Activated T-helper 2 cell treated with anti-CD3 and anti-CD28 coated beads, Interferon-gamma antibody, Interleukin-2, Interleukin-4, amounts not matched to agents 10 μg/mL and 5 μg/mL and 100 μg/mL, durations not matched to agents 14 hours and 24 hours and 36 hours (primary cell): ENCODE data around the gene MRTFB. TPM values are rescaled to one million over a fixed set of nuclear protein-coding genes. Genes with fewer than 3 reads are reported as not detected.

Experiments used
- DNase-seq: peaks from one replicate; pipeline ENCODE4 v3.0.0; 2021; ENCODE audit warnings: low spot score
- H3K27ac Mint-ChIP-seq: one replicate; pipeline ENCODE4 v1.8.0; 2021; ENCODE audit warnings: mixed read lengths
- H3K27me3 Mint-ChIP-seq: one replicate; pipeline ENCODE4 v1.8.0; 2021; ENCODE audit warnings: low read depth, mixed read lengths
- H3K36me3 Mint-ChIP-seq: one replicate; pipeline ENCODE4 v1.8.0; 2021; ENCODE audit warnings: low read depth, mixed read lengths
- H3K4me1 Mint-ChIP-seq: one replicate; pipeline ENCODE4 v1.8.0; 2021; ENCODE audit warnings: low read depth, mixed read lengths
- H3K4me3 Mint-ChIP-seq: one replicate; pipeline ENCODE4 v1.8.0; 2021; ENCODE audit warnings: low read depth, mild to moderate bottlenecking, moderate library complexity, mixed read lengths
- H3K9me3 Mint-ChIP-seq: one replicate; pipeline ENCODE4 v1.8.0; 2021; ENCODE audit warnings: mixed read lengths
- intact Hi-C: fragments of 100-400 bp; cut with micrococcal nuclease; formaldehyde crosslinking; loops from one replicate; pipeline ENCODE4 v1.15.1; 2023
- total RNA-seq: library from RNA; stranded (reverse); gene quantifications from 2 replicates; pipeline ENCODE4 v1.2.3, GENCODE V29; 2022

MRTFB gene
- total RNA-seq, 1 donor from 2014 or later, result 13.7 TPM

DNA sequence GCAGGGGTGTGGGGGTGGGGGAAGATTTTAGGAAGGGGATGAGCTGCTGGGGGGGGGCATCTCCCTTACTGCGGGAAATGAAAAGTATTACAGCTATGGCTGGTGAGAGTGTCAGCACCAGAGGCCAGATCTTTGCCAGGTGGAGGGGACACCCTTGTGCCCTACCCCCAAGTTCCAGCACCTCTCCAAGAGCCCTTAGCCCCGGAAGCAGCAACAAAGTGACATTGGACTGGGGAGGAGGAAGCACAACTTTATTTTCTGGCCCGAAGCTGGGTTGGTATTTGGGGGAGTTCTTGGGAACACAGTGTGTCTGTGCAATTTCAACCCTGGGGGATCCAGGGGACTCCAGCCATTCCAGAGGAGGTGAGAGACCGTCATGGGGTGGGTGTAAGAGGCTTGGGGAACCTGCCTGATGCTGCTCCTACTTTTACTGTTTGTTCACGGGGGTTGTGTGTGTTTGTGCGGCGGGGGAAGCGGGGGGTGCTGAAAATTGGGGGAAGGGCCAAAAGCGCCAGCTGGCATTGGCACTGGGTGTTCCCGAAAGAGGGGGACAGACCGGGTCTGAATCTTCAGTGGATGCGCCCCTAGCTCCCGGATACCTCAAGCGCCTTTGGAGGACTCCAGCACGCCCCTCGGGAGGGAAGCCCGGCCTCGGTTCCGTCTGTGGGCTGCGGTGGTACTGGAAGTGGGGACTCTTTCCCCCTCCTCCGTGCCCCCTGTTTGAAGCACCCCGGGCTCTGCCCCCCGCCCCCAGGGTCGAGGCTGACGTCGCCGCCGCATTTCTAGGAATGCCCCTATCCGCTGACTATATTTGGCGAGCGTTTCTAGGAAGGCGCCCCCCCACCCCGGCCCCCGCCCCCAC, 230.3 kb downstream of the MRTFB start:
- no peak for DNase-seq
- Mint-ChIP-seq H3K4me3 (peak overlapping the region; percentile 79), H3K27ac (no peak overlapping the region), H3K9me3 (no peaks in the 10 kb centered on the region), H3K36me3 (no peaks in the 10 kb centered on the region), H3K4me1 (peaks cover 8% of the 10 kb centered on the region), H3K27me3 (peaks cover 43% of the 10 kb centered on the region)
- intact Hi-C loops, result loop anchor here (1.0 to 2.0 kb wide), 3 partner anchors 17 to 228 kb away; no protein-coding TSS in a partner anchor

DNA sequence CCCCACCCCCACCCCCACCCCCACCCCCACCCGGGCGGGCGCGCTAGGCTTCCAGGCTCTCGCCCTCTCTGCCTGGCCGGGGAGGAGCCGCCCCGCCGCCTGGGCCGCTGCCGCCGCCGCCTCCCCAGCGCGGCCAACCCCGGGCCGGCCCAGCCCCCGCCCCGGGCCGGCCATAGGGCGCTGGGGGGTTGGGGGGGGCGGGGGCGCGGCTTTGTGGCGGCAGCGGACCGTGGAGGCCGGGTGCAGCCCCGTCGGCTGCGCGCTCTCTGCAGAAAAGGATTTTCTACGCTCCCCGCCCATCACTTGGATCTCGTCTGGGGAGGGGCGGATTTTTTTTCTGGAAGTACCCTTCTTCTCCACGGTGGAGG, 230.9 kb downstream of the MRTFB start:
- no peaks in the 10 kb centered on the region for H3K36me3 Mint-ChIP-seq

GRCh38 chr16:14302399-14303181, 231.5 kb downstream of the MRTFB start:
- H3K4me1 Mint-ChIP-seq, result peaks cover 8% of the 10 kb centered on the region
- H3K4me3 Mint-ChIP-seq, result peak overlapping the region; percentile 74
- peaks cover 43% of the 10 kb centered on the region for H3K27me3 Mint-ChIP-seq
- H3K27ac Mint-ChIP-seq, result no peak overlapping the region
- DNase-seq, result no peak
- H3K36me3 Mint-ChIP-seq, result no peaks in the 10 kb centered on the region
- H3K9me3 Mint-ChIP-seq, result no peaks in the 10 kb centered on the region
- intact Hi-C loops, result loop anchor here (1.0 kb wide), 1 partner anchor 52 kb away; no protein-coding TSS in a partner anchor

More for the DNA sequence above, 230.9 kb downstream of the MRTFB start:
- Mint-ChIP-seq H3K27me3 (peaks cover 43% of the 10 kb centered on the region), H3K4me1 (peaks cover 8% of the 10 kb centered on the region), H3K4me3 (peak overlapping the region; percentile 74), H3K27ac (no peak overlapping the region), H3K9me3 (no peaks in the 10 kb centered on the region)
- DNase-seq, result no peak
- intact Hi-C loops, result loop anchor here (1.0 kb wide), 1 partner anchor 52 kb away; no protein-coding TSS in a partner anchor

- DNase-seq, result no peak
- Mint-ChIP-seq H3K27ac (no peak overlapping the region), H3K4me3 (peak overlapping the region; percentile 68), H3K27me3 (peaks cover 43% of the 10 kb centered on the region), H3K36me3 (no peaks in the 10 kb centered on the region), H3K9me3 (no peaks in the 10 kb centered on the region), H3K4me1 (peaks cover 8% of the 10 kb centered on the region)
- intact Hi-C loops, result no loop called here
These were observed 232.1 kb downstream of the MRTFB start for GRCh38 chr16:14303182-14303618.

DNA sequence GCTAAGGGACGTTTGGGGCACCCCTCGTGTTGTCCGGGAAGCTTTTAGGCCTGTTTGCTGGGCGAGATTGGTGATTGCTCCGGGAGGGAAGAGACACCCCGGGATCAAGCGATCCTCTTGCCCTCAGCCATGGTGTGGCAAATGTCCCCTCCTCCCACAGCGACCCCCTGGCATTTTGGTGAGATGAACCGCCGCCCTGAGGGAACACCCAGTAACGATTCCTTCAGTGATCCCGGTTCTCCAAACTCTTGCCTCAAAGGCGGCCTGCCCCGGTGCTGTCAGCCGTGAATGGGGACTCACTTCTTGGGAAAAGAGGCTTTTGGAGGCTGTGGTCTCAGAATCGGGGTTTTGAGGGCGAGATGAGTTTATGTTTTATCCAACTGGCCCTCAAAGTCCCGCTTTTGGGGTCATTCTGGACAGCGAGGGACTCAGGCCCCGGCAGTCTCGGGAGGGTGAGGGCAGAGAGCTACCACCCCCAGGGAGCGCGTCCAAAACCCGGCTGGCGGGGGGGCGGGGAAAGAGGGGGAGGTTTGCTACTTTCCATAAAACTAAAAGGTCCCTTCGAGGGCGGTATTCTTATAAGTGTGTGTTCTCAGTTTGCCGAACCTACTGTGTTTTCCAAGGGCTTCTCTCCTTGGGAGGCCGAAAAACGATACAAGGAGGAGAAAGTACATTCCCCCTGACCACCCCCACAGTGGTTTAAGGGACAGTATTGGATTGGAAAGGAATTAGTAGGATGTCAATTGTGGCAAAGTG, 232.7 kb downstream of the MRTFB start:
- Mint-ChIP-seq H3K9me3 (no peaks in the 10 kb centered on the region), H3K27me3 (peaks cover 43% of the 10 kb centered on the region), H3K27ac (no peak overlapping the region), H3K4me1 (peaks cover 11% of the 10 kb centered on the region), H3K36me3 (no peaks in the 10 kb centered on the region), H3K4me3 (peak overlapping the region; percentile 68)
- no peak for DNase-seq
- intact Hi-C loops, result no loop called here

- intact Hi-C loops, result no loop called here
- H3K36me3 Mint-ChIP-seq, result no peaks in the 10 kb centered on the region
- H3K4me1 Mint-ChIP-seq, result peaks cover 18% of the 10 kb centered on the region
- H3K9me3 Mint-ChIP-seq, result no peaks in the 10 kb centered on the region
- no peak for DNase-seq
- H3K27me3 Mint-ChIP-seq, result peaks cover 43% of the 10 kb centered on the region
- no peak overlapping the region for H3K4me3 Mint-ChIP-seq
- no peak overlapping the region for H3K27ac Mint-ChIP-seq
These were observed 233.9 kb downstream of the MRTFB start for GRCh38 chr16:14304891-14305460.

DNA sequence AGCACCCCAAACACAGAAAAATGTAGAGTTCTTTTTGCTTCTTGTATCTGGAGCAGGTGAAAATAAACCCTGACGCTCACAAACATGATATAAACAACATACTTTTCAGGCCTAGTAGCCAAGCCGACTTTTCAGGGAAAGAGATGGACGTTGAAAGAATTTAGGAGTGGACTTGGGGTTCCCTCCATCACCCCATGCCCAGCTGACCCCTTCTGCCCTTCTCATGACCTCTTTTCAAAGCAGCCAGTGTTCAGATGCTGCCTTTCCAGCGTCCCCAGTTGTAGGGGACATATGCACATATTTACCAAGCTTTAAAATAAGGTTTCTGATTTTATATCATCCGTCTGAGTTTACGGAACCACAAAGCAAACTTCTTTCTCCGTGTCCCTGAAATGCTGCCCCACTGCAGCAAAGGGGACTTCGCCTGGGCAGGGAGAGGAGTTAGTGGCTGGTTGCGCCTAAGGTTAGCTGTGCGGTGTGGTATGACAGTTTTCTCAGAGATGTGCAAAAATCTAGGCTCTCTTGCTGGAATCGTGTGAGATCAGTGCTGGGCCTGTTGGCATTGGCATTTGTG, 235.5 kb downstream of the MRTFB start:
- no peaks in the 10 kb centered on the region for H3K36me3 Mint-ChIP-seq
- DNase-seq, result no peak
- intact Hi-C loops, result no loop called here
- no peak overlapping the region for H3K27ac Mint-ChIP-seq
- no peaks in the 10 kb centered on the region for H3K9me3 Mint-ChIP-seq
- H3K4me3 Mint-ChIP-seq, result no peak overlapping the region
- H3K4me1 Mint-ChIP-seq, result peaks cover 11% of the 10 kb centered on the region
- H3K27me3 Mint-ChIP-seq, result peaks cover 29% of the 10 kb centered on the region

DNA sequence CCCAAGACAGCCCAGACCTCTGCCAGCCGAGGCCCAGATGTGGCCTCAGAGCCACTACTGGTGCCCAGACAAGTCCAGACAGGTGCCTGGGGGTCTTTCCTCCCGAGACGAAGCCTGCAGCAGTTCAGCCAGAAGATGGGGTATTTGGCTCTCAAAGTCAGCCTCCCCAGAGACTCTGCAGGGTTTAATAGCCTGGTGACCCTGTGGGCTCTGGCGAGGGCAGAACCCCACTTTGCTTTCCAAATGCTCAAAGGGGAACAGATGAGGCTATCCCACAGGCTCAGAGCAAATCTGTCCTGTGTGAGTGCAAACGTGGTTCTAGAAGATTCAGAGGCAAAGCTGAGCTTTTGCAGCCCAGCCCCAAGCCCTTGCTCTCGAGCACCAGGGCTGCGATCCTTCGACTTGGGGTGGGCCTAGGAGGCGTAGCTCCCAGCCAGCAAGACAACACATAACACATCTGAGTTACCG, 236.0 kb downstream of the MRTFB start:
- Mint-ChIP-seq H3K4me3 (no peak overlapping the region), H3K4me1 (peaks cover 11% of the 10 kb centered on the region), H3K36me3 (no peaks in the 10 kb centered on the region), H3K27me3 (peaks cover 29% of the 10 kb centered on the region), H3K27ac (no peak overlapping the region), H3K9me3 (no peaks in the 10 kb centered on the region)
- no peak for DNase-seq
- intact Hi-C loops, result no loop called here

- H3K4me1 Mint-ChIP-seq, result peaks cover 11% of the 10 kb centered on the region
- no peak overlapping the region for H3K27ac Mint-ChIP-seq
- H3K4me3 Mint-ChIP-seq, result no peak overlapping the region
- peaks cover 29% of the 10 kb centered on the region for H3K27me3 Mint-ChIP-seq
- H3K36me3 Mint-ChIP-seq, result no peaks in the 10 kb centered on the region
- no peak for DNase-seq
- intact Hi-C loops, result no loop called here
- no peaks in the 10 kb centered on the region for H3K9me3 Mint-ChIP-seq
These were observed 236.6 kb downstream of the MRTFB start for GRCh38 chr16:14307527-14308367.

GRCh38 chr16:14308368-14308723, 237.2 kb downstream of the MRTFB start:
- no peaks in the 10 kb centered on the region for H3K36me3 Mint-ChIP-seq
- H3K27ac Mint-ChIP-seq, result no peak overlapping the region
- intact Hi-C loops, result no loop called here
- DNase-seq, result no peak
- H3K27me3 Mint-ChIP-seq, result peaks cover 25% of the 10 kb centered on the region
- peaks cover 10% of the 10 kb centered on the region for H3K4me1 Mint-ChIP-seq
- H3K4me3 Mint-ChIP-seq, result no peak overlapping the region
- H3K9me3 Mint-ChIP-seq, result no peaks in the 10 kb centered on the region

DNA sequence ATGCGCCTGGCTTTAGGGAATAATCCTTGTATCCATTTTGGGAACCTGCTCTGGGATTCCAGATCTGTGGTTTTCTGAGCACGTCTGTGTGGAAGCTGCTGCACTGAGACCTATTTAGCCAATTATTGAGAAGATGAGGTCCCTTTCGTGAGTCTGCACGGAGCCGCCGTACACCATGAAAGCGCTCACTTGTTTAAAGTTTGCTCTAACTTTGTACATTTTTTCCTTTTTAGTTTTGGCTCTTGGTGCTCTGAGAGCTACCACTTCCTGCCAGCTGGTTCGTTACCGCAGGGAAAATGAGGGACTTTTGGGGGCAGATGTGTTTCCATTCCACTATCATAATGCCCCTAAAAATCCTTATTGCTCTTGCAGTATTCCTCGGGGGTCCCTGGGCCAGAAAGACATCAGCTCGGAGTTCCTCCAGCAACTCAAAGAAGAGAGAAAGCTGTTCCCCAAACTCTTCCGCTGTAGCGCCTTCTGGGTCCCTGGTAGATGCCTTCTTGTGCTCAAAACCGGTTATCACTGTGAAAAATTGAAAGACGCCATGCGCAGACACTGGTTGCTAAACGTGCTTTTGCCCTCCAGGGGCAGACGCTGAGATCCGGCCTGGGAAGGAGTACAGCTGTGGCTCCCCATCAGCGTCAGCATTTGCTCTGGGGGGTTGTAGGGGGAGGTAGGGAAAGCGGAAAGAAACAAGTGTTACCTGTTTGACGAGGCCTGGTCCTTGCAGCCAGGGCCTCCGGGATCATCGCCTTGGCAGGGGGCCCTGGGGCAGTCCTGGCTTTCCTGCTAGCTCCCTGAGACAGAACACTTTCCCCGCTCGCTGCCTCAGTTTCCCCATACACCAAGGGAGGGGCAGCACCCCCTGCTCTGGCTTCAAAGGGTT, 238.1 kb downstream of the MRTFB start:
- H3K4me1 Mint-ChIP-seq, result peaks cover 10% of the 10 kb centered on the region
- no peak overlapping the region for H3K27ac Mint-ChIP-seq
- intact Hi-C loops, result no loop called here
- DNase-seq, result no peak
- no peaks in the 10 kb centered on the region for H3K9me3 Mint-ChIP-seq
- no peaks in the 10 kb centered on the region for H3K36me3 Mint-ChIP-seq
- peaks cover 19% of the 10 kb centered on the region for H3K27me3 Mint-ChIP-seq
- H3K4me3 Mint-ChIP-seq, result peak overlapping the region; percentile 7
